GM19099 (cell line): ENCODE measurements around the gene GPC3.

Experiments
- POLR2A ChIP-seq: IDR thresholded peaks from 3 replicates; pipeline ENCODE4 v1.6.1; 2011; ENCODE audit warnings: low read depth; ENCODE audit not compliant: insufficient read length; ENCODE audit errors: extremely low read depth

Gene GPC3

GRCh38 chrX:133985164-133985966 is at the start of gene GPC3:
TSS of gene GPC3 (minus strand) at chrX:133985594.
- TF ChIP-seq POLR2A: no peak

- no peak for TF ChIP-seq POLR2A
Measured at GRCh38 chrX:134032441-134032840, 47.0 kb upstream of the GPC3 start.

- TF ChIP-seq POLR2A: no peak
Measured at GRCh38 chrX:134026565-134027311, 41.3 kb upstream of the GPC3 start.

GRCh38 chrX:134025986-134026545 is 40.7 kb upstream of the GPC3 start:
- no peak for TF ChIP-seq POLR2A

- TF ChIP-seq POLR2A: no peak
Measured at GRCh38 chrX:134024686-134025377, 39.4 kb upstream of the GPC3 start.

GRCh38 chrX:134023851-134024281 is 38.5 kb upstream of the GPC3 start:
- no peak for TF ChIP-seq POLR2A

- no peak for TF ChIP-seq POLR2A
Measured at GRCh38 chrX:134020910-134021309, 35.5 kb upstream of the GPC3 start.

GRCh38 chrX:134019567-134020206 is 34.3 kb upstream of the GPC3 start:
- no peak for TF ChIP-seq POLR2A

GRCh38 chrX:134013524-134013923 is 28.1 kb upstream of the GPC3 start:
- TF ChIP-seq POLR2A: no peak

- no peak for TF ChIP-seq POLR2A
Measured at GRCh38 chrX:134013092-134013497, 27.7 kb upstream of the GPC3 start.

- TF ChIP-seq POLR2A: no peak
Measured at GRCh38 chrX:134010690-134011089, 25.3 kb upstream of the GPC3 start.

GRCh38 chrX:134007716-134008115 is 22.3 kb upstream of the GPC3 start:
- TF ChIP-seq POLR2A: no peak

- no peak for TF ChIP-seq POLR2A
Measured at GRCh38 chrX:134006484-134007161, 21.2 kb upstream of the GPC3 start.

- no peak for TF ChIP-seq POLR2A
Measured at GRCh38 chrX:134004084-134004483, 18.7 kb upstream of the GPC3 start.

GRCh38 chrX:134002921-134003615 is 17.7 kb upstream of the GPC3 start:
- TF ChIP-seq POLR2A: no peak
